ENCODE measurements around the gene NFYA. TPM values are rescaled to one million over a fixed set of nuclear protein-coding genes. Genes with fewer than 3 reads are reported as not detected.

NFYA gene
- total RNA-seq, 1 experiment from 2014 or later: 43.0 TPM

DNA sequence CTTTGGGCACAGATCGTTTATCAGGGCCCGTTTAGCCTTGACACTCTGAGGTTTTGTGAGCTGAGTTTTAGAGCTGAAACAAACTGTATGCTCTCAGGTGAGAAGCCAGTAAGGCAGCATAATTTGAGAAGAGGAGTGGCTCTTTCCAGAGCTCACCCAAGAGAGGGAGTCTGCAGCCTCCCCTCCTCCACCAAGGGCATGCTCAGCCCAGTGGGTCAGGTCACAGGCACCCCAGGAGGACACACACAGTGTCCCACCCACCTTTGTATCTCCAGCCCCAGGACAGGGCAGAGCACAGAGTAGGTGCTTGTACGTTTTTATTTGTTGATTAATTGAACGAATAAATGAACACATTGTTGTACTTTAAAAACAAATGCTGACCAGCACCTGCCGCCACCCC, 27.1 kb upstream of the NFYA start:
- Histone ChIP-seq H3K56ac (ENCODE audit: insufficient read length, low read depth, low read length) (no peak overlapping the region), H3K9ac (ENCODE audit: extremely low read depth, insufficient read length, low read length) (no peak overlapping the region), H3K18ac (ENCODE audit: insufficient read length, low read depth, low read length) (no peak overlapping the region), H3T11ph (ENCODE audit: low read length) (no peak overlapping the region), H4K5ac (ENCODE audit: insufficient read length, low read depth, low read length) (no peak overlapping the region), H3K9me3 (ENCODE audit: control insufficient read depth, low read depth, low read length) (no peaks in the 10 kb centered on the region), H2BK120ac (ENCODE audit: low read depth, low read length, poor library complexity, severe bottlenecking) (no peak overlapping the region), H2BK5ac (ENCODE audit: insufficient read length, low read length) (no peak overlapping the region), H3K4me2 (ENCODE audit: insufficient read depth, insufficient read length, low read length) (no peak overlapping the region), H2BK12ac (ENCODE audit: insufficient read length, low read depth, low read length) (no peak overlapping the region), H3K79me2 (ENCODE audit: insufficient read depth, low read length) (no peaks in the 10 kb centered on the region), H3K79me1 (ENCODE audit: insufficient read depth, low read depth, low read length, poor library complexity, severe bottlenecking) (no peaks in the 10 kb centered on the region), H2BK15ac (ENCODE audit: low read depth, low read length) (no peak overlapping the region), H2AK5ac (ENCODE audit: insufficient read length, low read length) (no peak overlapping the region), H3K27ac (ENCODE audit: insufficient read length, low read depth, low read length) (no peak overlapping the region), H3K4me1 (ENCODE audit: insufficient read depth, low read length) (peaks cover 3% of the 10 kb centered on the region; the same call in 1 of the 2 replicates), H3K23ac (ENCODE audit: insufficient read length, low read depth, low read length) (no peak overlapping the region), H4K91ac (ENCODE audit: insufficient read length, low read depth, low read length) (no peak overlapping the region), H3K27me3 (ENCODE audit: insufficient read depth, low read length) (no peaks in the 10 kb centered on the region), H3K14ac (ENCODE audit: insufficient read depth, low read length) (no peak overlapping the region), H4K20me1 (ENCODE audit: control insufficient read depth, insufficient read depth, insufficient read length) (no peaks in the 10 kb centered on the region), H2AFZ (ENCODE audit: low read length) (no peak overlapping the region), H4K8ac (replicated peaks; ENCODE audit: insufficient read length, low read depth, low read length) (no peak overlapping the region), H3K4ac (ENCODE audit: low read depth, low read length) (no peak overlapping the region), H2BK20ac (ENCODE audit: low read depth, low read length, poor library complexity, severe bottlenecking) (no peak overlapping the region), H3K23me2 (ENCODE audit: insufficient read length, low read depth, low read length, poor library complexity, severe bottlenecking) (no peaks in the 10 kb centered on the region)
- Mint-ChIP-seq H3K27ac (no peak overlapping the region), H3K9me3 (no peaks in the 10 kb centered on the region), H3K4me3 (no peak overlapping the region), H3K36me3 (ENCODE audit: insufficient read depth in 1 of 3, low read depth in 3 of 3) (no peaks in the 10 kb centered on the region; a peak in 1 of 7 replicates), H3K27me3 (ENCODE audit: low read depth) (no peaks in the 10 kb centered on the region; the same call in 1 of the 2 replicates), H3K4me1 (peaks cover 6 to 15% of the 10 kb centered on the region in 2 experiments; a peak in 3 of 4 replicates)
- WGBS (ENCODE audit: extremely low coverage, insufficient read length, low lambda C conversion rate): no CpG with 5 or more reads among the region's 5 CpGs
- no peak for TF ChIP-seq CTCF (conservative IDR thresholded peaks at IDR 0.05)
- no peak for DNase-seq

Measured in H9 (cell line).